IPS-20b (cell line): ENCODE data around the gene APBA2.
"Not testable (repeated sequence)": the region's sequence is repeated elsewhere in the genome, so short reads cannot be mapped to it uniquely, and the experiment has no call there.

Experiments
- H3K27ac ChIP-seq: one replicate; pipeline ENCODE4 v1.5.1; 2013; ENCODE audit warnings: low read length
- H3K27me3 ChIP-seq: 2 replicates; pipeline ENCODE4 v1.6.1; 2013; ENCODE audit warnings: mild to moderate bottlenecking, low read length, inconsistent platforms; ENCODE audit not compliant: insufficient read depth
- H3K36me3 ChIP-seq: 2 replicates; pipeline ENCODE4 v1.6.1; 2013; ENCODE audit warnings: low read depth, mild to moderate bottlenecking, inconsistent platforms, low read length, moderate library complexity; ENCODE audit not compliant: insufficient read depth
- H3K4me1 ChIP-seq: 2 replicates; pipeline ENCODE4 v1.6.1; 2013; ENCODE audit warnings: mild to moderate bottlenecking, control low read depth, inconsistent platforms, low read length, moderate library complexity; ENCODE audit not compliant: insufficient read depth
- H3K4me3 ChIP-seq: 2 replicates; pipeline ENCODE4 v1.5.1; 2013; ENCODE audit warnings: mild to moderate bottlenecking, low read length, inconsistent platforms
- H3K9ac ChIP-seq: 2 replicates; pipeline ENCODE4 v1.6.1; 2013; ENCODE audit warnings: low read depth, mild to moderate bottlenecking, inconsistent platforms, low read length, moderate library complexity
- H3K9me3 ChIP-seq: 2 replicates; pipeline ENCODE4 v1.6.1; 2013; ENCODE audit warnings: mild to moderate bottlenecking, low read depth, low read length, inconsistent platforms; ENCODE audit not compliant: insufficient read depth

The APBA2 gene

DNA sequence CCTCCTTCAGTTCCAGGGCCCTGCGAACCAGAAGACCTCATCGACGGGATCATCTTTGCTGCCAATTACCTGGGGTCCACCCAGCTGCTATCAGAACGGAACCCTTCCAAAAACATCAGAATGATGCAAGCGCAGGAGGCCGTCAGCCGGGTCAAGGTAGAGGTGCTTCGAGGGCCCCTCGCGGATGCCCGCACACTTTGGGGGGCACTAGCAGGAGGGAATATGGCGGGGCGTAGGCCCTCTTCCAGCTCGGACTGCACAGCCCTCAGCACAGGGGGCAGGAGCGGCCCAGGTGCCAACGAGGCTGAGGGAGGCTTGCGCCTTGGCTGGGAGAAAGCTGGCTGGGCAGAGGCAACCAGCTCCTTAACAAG, 207.3 kb downstream of the APBA2 start:
- Histone ChIP-seq H3K4me1 (no peaks in the 10 kb centered on the region), H3K27me3 (no peaks in the 10 kb centered on the region), H3K9me3 (no peaks in the 10 kb centered on the region)

DNA sequence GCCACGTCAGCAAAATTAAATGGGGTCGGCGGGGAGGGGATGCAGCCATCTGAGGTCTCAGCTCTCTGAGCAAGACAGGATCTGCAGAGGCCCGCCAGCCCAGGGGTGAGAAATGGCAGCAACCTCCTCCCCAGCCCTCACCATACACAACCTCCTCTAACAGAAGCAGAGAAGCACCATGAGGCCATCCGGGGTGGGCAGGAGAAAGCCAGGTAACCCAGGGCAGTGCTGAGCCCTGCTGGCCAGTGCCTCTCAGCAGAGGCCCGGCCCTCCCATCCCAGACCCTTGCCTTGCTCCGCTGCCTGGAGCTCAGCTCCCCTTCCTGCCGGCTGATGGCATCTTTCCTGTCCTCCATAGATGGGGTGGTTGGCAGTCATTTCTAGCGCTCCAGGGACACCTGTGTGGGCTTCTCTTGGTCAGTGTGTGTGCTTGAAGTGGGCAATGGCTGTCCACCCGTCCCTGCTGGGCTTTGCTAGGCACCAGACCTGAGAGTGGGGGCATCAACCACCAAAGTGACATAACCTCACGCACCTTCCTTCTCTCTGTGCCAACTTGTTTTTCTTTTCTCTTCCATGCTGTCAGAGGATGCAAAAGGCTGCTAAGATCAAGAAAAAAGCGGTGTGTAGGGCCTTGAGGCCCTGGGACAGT, 208.0 kb downstream of the APBA2 start:
- Histone ChIP-seq H3K4me3 (no peak overlapping the region), H3K27ac (no peak overlapping the region), H3K9me3 (no peaks in the 10 kb centered on the region), H3K36me3 (no peaks in the 10 kb centered on the region), H3K9ac (no peak overlapping the region), H3K4me1 (no peaks in the 10 kb centered on the region), H3K27me3 (no peaks in the 10 kb centered on the region)

More for the DNA sequence above, 207.3 kb downstream of the APBA2 start:
- H3K36me3 ChIP-seq: no peaks in the 10 kb centered on the region
- no peak overlapping the region for H3K9ac ChIP-seq
- H3K27ac ChIP-seq: no peak overlapping the region
- no peak overlapping the region for H3K4me3 ChIP-seq

DNA sequence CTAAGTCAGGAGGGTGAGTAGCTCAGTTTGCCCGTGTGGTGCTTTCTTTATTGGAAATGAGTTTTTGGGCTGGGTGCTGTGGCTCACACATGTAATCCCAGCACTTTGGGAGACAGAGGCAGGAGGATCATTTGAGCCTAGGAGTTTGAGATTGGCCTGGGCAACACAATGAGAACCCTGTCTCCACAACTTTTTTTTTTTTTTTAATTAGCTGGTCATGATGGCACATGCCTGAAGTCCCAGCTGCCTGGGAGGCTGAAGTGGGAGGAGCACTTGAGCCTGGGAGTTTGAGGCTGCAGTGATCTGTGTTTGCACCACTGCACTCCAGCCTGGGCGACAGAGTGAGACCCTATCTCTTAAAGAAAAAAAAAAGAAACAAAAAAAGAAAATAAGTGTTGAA, 208.9 kb downstream of the APBA2 start:
- no peak overlapping the region for H3K4me3 ChIP-seq
- H3K9ac ChIP-seq: no peak overlapping the region
- no peaks in the 10 kb centered on the region for H3K4me1 ChIP-seq
- H3K36me3 ChIP-seq: no peaks in the 10 kb centered on the region
- no peaks in the 10 kb centered on the region for H3K9me3 ChIP-seq
- H3K27ac ChIP-seq: no peak overlapping the region
- H3K27me3 ChIP-seq: no peaks in the 10 kb centered on the region

DNA sequence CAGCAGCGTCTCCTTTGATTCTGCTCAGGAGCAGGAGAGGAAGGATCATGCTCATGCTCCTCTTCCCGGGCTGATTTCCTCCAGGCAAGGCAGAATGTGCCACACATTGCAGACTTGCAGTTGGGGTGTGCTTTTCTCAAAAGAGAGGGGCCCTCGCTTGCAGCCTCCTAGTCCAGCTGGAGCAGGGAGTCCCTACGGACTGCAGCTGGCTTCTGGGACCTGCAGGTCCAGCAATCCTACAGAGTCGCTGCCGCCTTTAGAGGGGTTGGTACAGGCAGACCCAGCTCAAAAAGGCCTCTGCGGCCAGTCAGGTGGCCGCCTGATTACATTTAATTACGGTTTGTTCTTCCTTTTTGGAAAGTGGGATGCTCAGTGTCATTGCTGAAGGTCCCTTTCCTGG, 210.0 kb downstream of the APBA2 start:
- no peaks in the 10 kb centered on the region for H3K36me3 ChIP-seq
- no peak overlapping the region for H3K27ac ChIP-seq
- H3K27me3 ChIP-seq: no peaks in the 10 kb centered on the region
- no peaks in the 10 kb centered on the region for H3K9me3 ChIP-seq
- H3K4me3 ChIP-seq: no peak overlapping the region
- no peak overlapping the region for H3K9ac ChIP-seq
- peaks cover 3% of the 10 kb centered on the region; the same call in 1 of the 2 replicates for H3K4me1 ChIP-seq

DNA sequence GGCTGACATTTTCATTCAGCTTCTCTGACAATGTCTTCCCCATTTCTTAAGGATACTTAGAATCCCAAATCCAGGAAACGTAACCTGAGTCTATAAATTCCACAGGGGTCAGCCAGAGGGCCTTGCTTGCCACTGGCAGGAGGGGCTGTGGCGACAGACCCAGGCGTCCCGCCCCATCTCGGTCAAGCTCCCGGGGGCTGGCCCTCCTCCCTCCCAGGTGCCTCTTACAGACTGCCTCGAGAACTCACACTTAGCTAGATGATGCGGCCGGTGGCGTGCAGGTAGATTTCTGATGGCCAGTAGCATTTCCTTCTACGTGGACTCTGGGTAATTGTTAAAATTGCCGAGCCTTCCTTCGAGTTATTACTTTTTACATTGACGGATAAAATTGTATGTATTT, 211.4 kb downstream of the APBA2 start:
- Histone ChIP-seq H3K9me3 (no peaks in the 10 kb centered on the region), H3K27ac (no peak overlapping the region), H3K4me3 (no peak overlapping the region), H3K27me3 (no peaks in the 10 kb centered on the region), H3K9ac (no peak overlapping the region), H3K4me1 (peaks cover 6% of the 10 kb centered on the region; the same call in 1 of the 2 replicates), H3K36me3 (no peaks in the 10 kb centered on the region)

DNA sequence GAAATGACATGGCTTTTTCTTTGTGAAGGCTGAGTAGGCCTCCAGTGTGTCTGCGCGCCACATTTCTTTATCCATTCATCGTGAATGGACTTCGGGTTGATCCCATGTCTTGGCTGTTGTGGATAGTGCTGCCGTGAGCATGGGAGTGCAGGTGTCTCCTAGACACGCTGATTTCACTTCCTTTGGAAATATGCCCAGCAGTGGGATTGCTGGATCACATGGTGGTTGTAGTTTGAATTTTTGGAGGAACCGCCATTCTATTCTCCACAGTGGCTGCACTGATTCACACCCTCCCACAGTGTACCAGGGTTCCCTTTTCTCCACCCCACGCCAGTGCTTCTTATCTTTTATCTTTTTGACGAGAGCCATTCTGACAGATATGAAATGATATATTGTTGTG, 212.2 kb downstream of the APBA2 start:
- Histone ChIP-seq H3K36me3 (no peaks in the 10 kb centered on the region), H3K4me1 (peaks cover 6% of the 10 kb centered on the region; the same call in 1 of the 2 replicates), H3K9ac (no peak overlapping the region), H3K9me3 (no peaks in the 10 kb centered on the region), H3K4me3 (no peak overlapping the region), H3K27me3 (no peaks in the 10 kb centered on the region), H3K27ac (no peak overlapping the region)

DNA sequence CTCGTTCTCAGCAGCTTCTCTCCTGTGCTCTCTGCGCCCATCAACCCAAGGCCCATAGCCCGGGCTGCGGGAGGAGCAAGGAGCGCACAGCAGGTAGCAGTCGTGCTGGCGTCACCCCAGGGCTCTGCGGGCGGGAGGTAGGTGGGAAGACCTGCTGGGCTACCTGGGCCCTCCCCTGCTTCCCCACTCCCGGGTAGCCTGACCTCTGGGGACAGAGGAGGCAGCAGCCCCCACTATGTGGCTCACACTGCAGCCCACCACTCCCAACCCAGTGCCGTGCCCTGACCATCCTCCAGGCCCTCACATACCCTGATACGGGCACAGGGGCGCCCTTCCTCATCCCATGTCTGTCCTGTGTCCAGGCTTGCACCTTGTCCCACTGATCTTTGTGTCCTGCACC, 212.9 kb downstream of the APBA2 start:
- Histone ChIP-seq H3K4me3 (no peak overlapping the region), H3K9ac (no peak overlapping the region), H3K27ac (no peak overlapping the region), H3K36me3 (no peaks in the 10 kb centered on the region), H3K4me1 (peaks cover 6% of the 10 kb centered on the region; the same call in 1 of the 2 replicates), H3K27me3 (no peaks in the 10 kb centered on the region), H3K9me3 (no peaks in the 10 kb centered on the region)

DNA sequence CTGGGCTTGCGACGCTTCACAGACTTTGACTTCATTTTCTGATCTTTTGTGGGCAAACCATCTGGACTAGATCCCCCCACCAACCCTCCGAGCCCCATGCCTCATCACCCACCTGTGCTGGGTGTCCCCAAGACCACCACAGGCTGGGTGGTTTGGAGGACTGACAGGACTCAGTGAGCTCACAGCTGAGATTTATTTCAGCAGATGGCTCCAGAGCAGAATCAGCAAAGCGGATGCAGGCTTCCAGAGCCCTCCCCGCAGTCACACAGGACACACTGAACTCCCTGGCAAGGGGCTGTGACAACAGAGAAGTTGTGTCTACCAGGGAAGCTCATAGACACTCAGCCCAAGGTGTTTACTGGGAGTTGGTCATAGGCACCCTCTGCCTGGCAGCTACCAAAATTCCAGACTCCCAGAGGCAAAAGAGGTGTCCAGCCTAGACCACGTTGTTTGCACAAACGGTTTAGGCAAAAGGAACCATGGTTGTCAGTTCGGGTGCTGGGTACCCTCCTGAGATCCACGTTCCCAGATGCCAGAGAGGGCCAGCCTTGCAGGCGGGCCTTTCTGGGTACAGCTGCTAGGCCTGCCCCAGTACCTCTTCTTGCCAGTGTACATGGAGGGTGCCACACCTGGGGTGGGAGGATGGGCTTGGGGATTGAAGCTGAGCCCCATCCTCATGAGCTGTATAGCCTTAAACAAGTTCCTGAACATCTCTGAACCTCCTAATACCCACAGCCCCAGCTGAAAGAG, 213.5 kb downstream of the APBA2 start:
- Histone ChIP-seq H3K36me3 (no peaks in the 10 kb centered on the region), H3K27me3 (no peaks in the 10 kb centered on the region), H3K4me1 (peaks cover 6% of the 10 kb centered on the region; the same call in 1 of the 2 replicates), H3K9me3 (no peaks in the 10 kb centered on the region), H3K27ac (no peak overlapping the region), H3K4me3 (no peak overlapping the region), H3K9ac (no peak overlapping the region)

DNA sequence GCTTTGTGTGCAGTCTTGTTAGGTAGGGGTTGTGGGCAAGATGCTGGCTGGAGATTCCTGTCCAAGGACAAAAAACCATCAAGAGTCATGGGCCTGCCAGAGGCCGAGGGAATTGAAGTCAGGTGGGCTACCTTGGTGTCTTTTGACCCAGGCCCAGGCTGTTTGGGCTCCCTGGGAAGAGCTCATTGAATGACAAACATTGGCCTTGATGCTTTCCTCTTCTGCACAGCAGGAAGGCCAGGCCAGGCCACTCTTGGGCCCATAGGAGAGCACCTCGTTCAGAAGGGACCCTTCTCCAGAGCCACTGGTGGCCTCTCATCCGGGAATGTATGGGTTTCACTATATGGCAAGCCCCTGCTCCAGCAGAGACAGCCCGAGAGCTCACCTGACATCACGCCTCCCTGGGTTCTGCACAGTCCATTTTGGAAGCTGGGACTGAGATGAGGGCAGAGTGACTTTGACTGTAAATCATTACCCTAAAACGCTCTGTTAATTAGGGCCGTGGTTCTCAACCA, 214.8 kb downstream of the APBA2 start:
- Histone ChIP-seq H3K9ac (no peak overlapping the region), H3K4me1 (peaks cover 6% of the 10 kb centered on the region; the same call in 1 of the 2 replicates), H3K27me3 (no peaks in the 10 kb centered on the region), H3K9me3 (no peaks in the 10 kb centered on the region), H3K27ac (no peak overlapping the region), H3K36me3 (0 out of 2 replicates have a peak, but pooled peaks cover 3% of the 10 kb centered on the region), H3K4me3 (no peak overlapping the region)

DNA sequence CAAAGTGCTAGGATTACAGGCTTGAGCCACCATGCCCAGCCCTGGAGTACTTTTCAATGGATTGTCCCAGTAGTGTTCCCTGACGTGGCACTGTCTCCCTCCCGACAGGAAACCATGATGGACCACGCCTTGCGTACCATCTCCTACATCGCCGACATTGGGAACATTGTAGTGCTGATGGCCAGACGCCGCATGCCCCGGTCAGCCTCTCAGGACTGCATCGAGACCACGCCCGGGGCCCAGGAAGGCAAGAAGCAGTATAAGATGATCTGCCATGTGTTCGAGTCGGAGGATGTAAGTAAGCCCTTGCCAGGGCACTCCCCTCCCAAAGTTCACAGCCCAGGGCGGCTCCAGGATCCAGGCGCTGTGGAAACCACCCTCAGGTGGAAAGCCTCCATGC, 215.7 kb downstream of the APBA2 start:
- H3K4me3 ChIP-seq: no peak overlapping the region
- no peaks in the 10 kb centered on the region for H3K27me3 ChIP-seq
- peaks cover 6% of the 10 kb centered on the region; the same call in 1 of the 2 replicates for H3K4me1 ChIP-seq
- H3K36me3 ChIP-seq: 0 out of 2 replicates have a peak, but pooled peaks cover 6% of the 10 kb centered on the region
- H3K9ac ChIP-seq: no peak overlapping the region
- no peaks in the 10 kb centered on the region for H3K9me3 ChIP-seq
- H3K27ac ChIP-seq: no peak overlapping the region

DNA sequence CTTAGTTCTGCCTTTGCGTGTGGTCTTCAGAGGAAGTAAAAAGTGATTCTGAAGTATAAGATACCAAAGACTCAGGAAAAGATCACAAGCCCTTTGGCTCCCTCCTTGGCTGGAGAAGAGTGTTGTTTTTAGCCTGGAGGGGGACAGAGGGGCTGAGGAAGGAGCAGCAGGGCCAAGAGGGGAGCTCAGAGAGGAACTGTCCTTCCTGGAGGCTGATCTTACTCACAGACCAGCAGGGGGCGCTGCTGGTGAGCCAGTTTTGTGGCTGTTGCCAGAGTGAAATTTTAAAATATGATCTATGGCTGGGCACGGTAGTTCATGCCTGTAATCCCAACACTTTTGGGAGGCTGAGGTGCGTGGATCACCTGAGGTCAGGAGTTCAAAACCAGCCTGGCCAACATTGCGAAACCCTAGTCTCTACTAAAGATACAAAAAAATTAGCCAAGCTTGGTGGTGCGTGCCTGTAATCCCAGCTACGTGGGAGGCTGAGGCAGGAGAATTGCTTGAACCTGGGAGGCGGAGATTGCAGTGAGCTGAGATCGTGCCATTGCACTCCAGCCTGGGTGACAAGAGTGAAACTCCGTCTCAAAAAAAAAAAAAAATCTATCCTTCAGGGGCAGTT, 216.5 kb downstream of the APBA2 start:
- H3K27ac ChIP-seq, H3K9me3 ChIP-seq, H3K4me1 ChIP-seq: not testable (repeated sequence)

More for the DNA sequence above, 216.5 kb downstream of the APBA2 start:
- not testable (repeated sequence) for H3K4me3 ChIP-seq, H3K27me3 ChIP-seq, H3K9ac ChIP-seq, H3K36me3 ChIP-seq
